ENCODE measurements around the gene FAM72D. TPM values are rescaled to one million over a fixed set of nuclear protein-coding genes. Genes with fewer than 3 reads are reported as not detected.

Gene FAM72D
- total RNA-seq = 2.4 and 4.6 TPM in 2 replicates

GRCh38 chr1:145095284-145096057, at the start of gene FAM72D, which contains the start of gene SRGAP2B:
FAM72D (plus strand) TSS chr1:145095974; CDS start chr1:145096848, 874 bp downstream.
SRGAP2B (minus strand) TSS chr1:145095328; CDS start chr1:145092901, 2,427 bp downstream.

Other genes with a start within 250 kb of the FAM72D start
- 29.7 and 32.3 TPM in 2 replicates for gene SRGAP2B, start 646 bp upstream of the FAM72D start, total RNA-seq
- gene PPIAL4D, start 146.2 kb downstream of the FAM72D start, total RNA-seq = not detected in 2 replicates

Measured in mammary microvascular endothelial cell (primary cell).